G401 (cell line): Measurements from ENCODE around the gene ASS1. TPM values are rescaled to one million over a fixed set of nuclear protein-coding genes. Genes with fewer than 3 reads are reported as not detected.

Source experiments
- DNase-seq: peaks from one replicate; pipeline ENCODE4 v3.0.0-alpha.2; 2015; ENCODE audit warnings: low spot score
- in situ Hi-C: cut with HindIII; loops from 2 replicates; pipeline ENCODE4 v1.10.0; 2016; ENCODE audit warnings: low sequenced_read_pairs, mixed read lengths
- total RNA-seq: library from RNA; depleted of rRNA; stranded (reverse); fragments of >200 nt; shearing (Covaris generic); gene quantifications from 2 replicates; pipeline ENCODE4 v1.2.3, GENCODE V29; 2014

The ASS1 gene
- total RNA-seq, 1 experiment from 2014 or later = 0.31 TPM

- no peak for DNase-seq
- in situ Hi-C loops = no loop called here
Measured at GRCh38 chr9:130513078-130513477, 68.3 kb downstream of the ASS1 start.

GRCh38 chr9:130518233-130518632 lies 73.5 kb downstream of the ASS1 start:
- no peak for DNase-seq
- in situ Hi-C loops = no loop called here

- in situ Hi-C loops = no loop called here
- DNase-seq = peak; percentile 69
Measured at GRCh38 chr9:130518943-130519799, 74.4 kb downstream of the ASS1 start.

- DNase-seq = no peak
- in situ Hi-C loops = no loop called here
Measured at GRCh38 chr9:130519927-130520326, 75.2 kb downstream of the ASS1 start.

GRCh38 chr9:130521715-130522114 lies 77.0 kb downstream of the ASS1 start:
- no peak for DNase-seq
- in situ Hi-C loops = no loop called here

- no peak for DNase-seq
- in situ Hi-C loops = no loop called here
Measured at GRCh38 chr9:130522233-130522808, 77.6 kb downstream of the ASS1 start.

GRCh38 chr9:130523921-130524320 lies 79.2 kb downstream of the ASS1 start:
- in situ Hi-C loops = no loop called here
- DNase-seq = no peak

- no peak for DNase-seq
- in situ Hi-C loops = no loop called here
Measured at GRCh38 chr9:130526193-130526853, 81.6 kb downstream of the ASS1 start.

GRCh38 chr9:130526854-130527650 lies 82.3 kb downstream of the ASS1 start:
- DNase-seq = no peak
- in situ Hi-C loops = no loop called here

GRCh38 chr9:130527651-130528310 lies 83.0 kb downstream of the ASS1 start:
- DNase-seq = no peak
- in situ Hi-C loops = no loop called here

GRCh38 chr9:130528674-130529073 lies 83.9 kb downstream of the ASS1 start:
- DNase-seq = no peak
- in situ Hi-C loops = no loop called here

GRCh38 chr9:130530938-130531337 lies 86.2 kb downstream of the ASS1 start:
- DNase-seq = no peak
- in situ Hi-C loops = no loop called here

GRCh38 chr9:130531670-130532069 lies 86.9 kb downstream of the ASS1 start:
- DNase-seq = no peak
- in situ Hi-C loops = no loop called here

- DNase-seq = no peak
Measured at GRCh38 chr9:130532426-130533080, 87.8 kb downstream of the ASS1 start.

GRCh38 chr9:130535818-130536521 lies 91.2 kb downstream of the ASS1 start:
- in situ Hi-C loops = no loop called here
- peak; percentile 46 for DNase-seq

More at GRCh38 chr9:130532426-130533080, 87.8 kb downstream of the ASS1 start:
- in situ Hi-C loops = no loop called here

GRCh38 chr9:130536701-130537107 lies 91.9 kb downstream of the ASS1 start:
- in situ Hi-C loops = no loop called here
- DNase-seq = no peak

GRCh38 chr9:130537346-130538050 lies 92.7 kb downstream of the ASS1 start:
- no peak for DNase-seq

More at GRCh38 chr9:130537346-130538050, 92.7 kb downstream of the ASS1 start:
- in situ Hi-C loops = no loop called here
